SU-DHL-6 (cell line): Measurements from ENCODE around the gene DYNAP.
A peak's percentile ranks its signal among the peaks of the same experiment; 100 is the strongest.

ENCODE experiments used
- H2AFZ ChIP-seq: fragments of 200-600 bp; sonication (generic); 2 replicates; pipeline ENCODE4 v1.6.1; 2014; ENCODE audit warnings: low read depth, mild to moderate bottlenecking, moderate library complexity, mixed read lengths, antibody characterized with exemption, low read length; ENCODE audit not compliant: severe bottlenecking
- H3F3A ChIP-seq: fragments of 200-600 bp; shearing (Covaris generic); 2 replicates; pipeline ENCODE4 v1.6.0; 2016; ENCODE audit warnings: antibody characterized with exemption, mild to moderate bottlenecking; ENCODE audit not compliant: insufficient read depth
- H3K27ac ChIP-seq: fragments of 200-600 bp; sonication (generic); 2 replicates; pipeline ENCODE4 v1.5.1; 2016; ENCODE audit warnings: low read depth, mild to moderate bottlenecking, low read length, moderate library complexity, mixed read lengths
- H3K27me3 ChIP-seq: fragments of 200-600 bp; sonication (generic), shearing (Covaris generic); 2 replicates; pipeline ENCODE4 v1.6.0; 2014; ENCODE audit warnings: mild to moderate bottlenecking, low read length
- H3K36me3 ChIP-seq: fragments of 200-600 bp; sonication (generic); 2 replicates; pipeline ENCODE4 v1.6.1; 2014; ENCODE audit warnings: mild to moderate bottlenecking, low read length, mixed read lengths
- H3K4me2 ChIP-seq: fragments of 300-600, 200-600 bp; shearing (Covaris generic), sonication (generic); 2 replicates; pipeline ENCODE4 v1.6.0; 2014; ENCODE audit warnings: low read length, low read depth, mild to moderate bottlenecking; ENCODE audit not compliant: poor library complexity, severe bottlenecking
- H3K4me3 ChIP-seq: fragments of 200-600 bp; sonication (generic); 2 replicates; pipeline ENCODE4 v1.5.1; 2014; ENCODE audit warnings: antibody characterized with exemption, low read length, mild to moderate bottlenecking, mixed read lengths; ENCODE audit not compliant: insufficient read depth, poor library complexity, severe bottlenecking
- H3K79me2 ChIP-seq: fragments of 200-600 bp; sonication (generic); 2 replicates; pipeline ENCODE4 v1.6.1; 2014; ENCODE audit warnings: mild to moderate bottlenecking, low read length, moderate library complexity; ENCODE audit not compliant: insufficient read depth
- H3K9ac ChIP-seq: fragments of 200-600 bp; sonication (generic); 2 replicates; pipeline ENCODE4 v1.7.0; 2014; ENCODE audit warnings: mild to moderate bottlenecking, low read length
- H3K9me2 ChIP-seq: fragments of 200-600 bp; sonication (generic); replicated peaks from 2 replicates; pipeline ENCODE4 v1.6.1; 2014; ENCODE audit warnings: low read length; ENCODE audit not compliant: insufficient read depth
- H3K9me3 ChIP-seq: fragments of 200-600 bp; sonication (generic); 2 replicates; pipeline ENCODE4 v1.6.1; 2014; ENCODE audit warnings: low read length, mixed read lengths; ENCODE audit not compliant: insufficient read depth
- H4K20me1 ChIP-seq: fragments of 200-600 bp; sonication (generic); 2 replicates; pipeline ENCODE4 v1.6.1; 2014; ENCODE audit warnings: low read depth, mild to moderate bottlenecking, antibody characterized with exemption, low read length, moderate library complexity, mixed read lengths
- CTCF ChIP-seq: fragments of 200-600 bp; sonication (generic); IDR thresholded peaks from one replicate; pipeline ENCODE4 v1.5.1; 2017; ENCODE audit warnings: antibody characterized with exemption, mild to moderate bottlenecking, low read length, moderate library complexity; ENCODE audit not compliant: insufficient read depth, poor library complexity, severe bottlenecking
- EZH2phosphoT487 ChIP-seq: fragments of 200-600 bp; sonication (generic), shearing (Covaris generic); conservative IDR thresholded peaks from 2 replicates; pipeline ENCODE4 v1.6.1; 2018; ENCODE audit warnings: mild to moderate bottlenecking, antibody characterized with exemption, low read length, moderate library complexity, mixed read lengths

The DYNAP gene

DNA sequence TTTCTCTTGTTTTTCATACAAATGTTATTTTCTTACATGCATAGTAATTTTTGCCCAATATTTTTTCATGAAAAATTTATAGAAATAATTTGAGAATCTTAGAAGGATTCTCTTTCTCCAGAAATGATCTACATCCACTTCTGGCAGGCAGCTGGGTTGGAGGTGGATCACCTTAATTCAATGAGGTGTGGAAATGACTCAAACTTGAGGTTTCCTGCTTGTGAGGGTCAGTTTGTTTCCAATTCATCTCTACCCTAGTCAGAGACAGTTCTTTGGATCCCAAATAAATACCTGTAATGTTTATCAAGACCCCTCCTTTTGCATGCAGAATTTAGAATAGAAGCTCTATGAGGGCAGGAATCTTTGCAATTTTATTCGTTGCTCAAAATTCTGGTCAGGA, 35.0 kb upstream of the DYNAP start:
- Histone ChIP-seq H3K27me3 (no peaks in the 10 kb centered on the region), H3K4me3 (no peak overlapping the region)
- no peak for TF ChIP-seq CTCF
- TF ChIP-seq EZH2phosphoT487, result no peak

GRCh38 chr18:54557958-54558357, 33.1 kb upstream of the DYNAP start:
- Histone ChIP-seq H3K4me2 (no peak overlapping the region), H2AFZ (no peak overlapping the region), H3K27ac (no peak overlapping the region), H3K27me3 (no peaks in the 10 kb centered on the region), H3K4me3 (no peak overlapping the region), H3F3A (no peaks in the 10 kb centered on the region), H3K9ac (no peak overlapping the region), H3K36me3 (no peaks in the 10 kb centered on the region), H3K9me3 (no peaks in the 10 kb centered on the region), H4K20me1 (no peaks in the 10 kb centered on the region), H3K9me2 (no peaks in the 10 kb centered on the region), H3K79me2 (no peaks in the 10 kb centered on the region)
- no peak for TF ChIP-seq CTCF
- TF ChIP-seq EZH2phosphoT487, result no peak

More for the DNA sequence above, 35.0 kb upstream of the DYNAP start:
- no peak overlapping the region for H3K27ac ChIP-seq
- H3K9me3 ChIP-seq, result peaks cover 10% of the 10 kb centered on the region; the same call in 1 of the 2 replicates
- H3K9ac ChIP-seq, result no peak overlapping the region
- H3K9me2 ChIP-seq, result no peaks in the 10 kb centered on the region
- H4K20me1 ChIP-seq, result no peaks in the 10 kb centered on the region
- H3K36me3 ChIP-seq, result peaks cover 3% of the 10 kb centered on the region; the same call in 1 of the 2 replicates
- H2AFZ ChIP-seq, result no peak overlapping the region
- no peak overlapping the region for H3K4me2 ChIP-seq
- no peaks in the 10 kb centered on the region for H3K79me2 ChIP-seq
- H3F3A ChIP-seq, result no peaks in the 10 kb centered on the region

DNA sequence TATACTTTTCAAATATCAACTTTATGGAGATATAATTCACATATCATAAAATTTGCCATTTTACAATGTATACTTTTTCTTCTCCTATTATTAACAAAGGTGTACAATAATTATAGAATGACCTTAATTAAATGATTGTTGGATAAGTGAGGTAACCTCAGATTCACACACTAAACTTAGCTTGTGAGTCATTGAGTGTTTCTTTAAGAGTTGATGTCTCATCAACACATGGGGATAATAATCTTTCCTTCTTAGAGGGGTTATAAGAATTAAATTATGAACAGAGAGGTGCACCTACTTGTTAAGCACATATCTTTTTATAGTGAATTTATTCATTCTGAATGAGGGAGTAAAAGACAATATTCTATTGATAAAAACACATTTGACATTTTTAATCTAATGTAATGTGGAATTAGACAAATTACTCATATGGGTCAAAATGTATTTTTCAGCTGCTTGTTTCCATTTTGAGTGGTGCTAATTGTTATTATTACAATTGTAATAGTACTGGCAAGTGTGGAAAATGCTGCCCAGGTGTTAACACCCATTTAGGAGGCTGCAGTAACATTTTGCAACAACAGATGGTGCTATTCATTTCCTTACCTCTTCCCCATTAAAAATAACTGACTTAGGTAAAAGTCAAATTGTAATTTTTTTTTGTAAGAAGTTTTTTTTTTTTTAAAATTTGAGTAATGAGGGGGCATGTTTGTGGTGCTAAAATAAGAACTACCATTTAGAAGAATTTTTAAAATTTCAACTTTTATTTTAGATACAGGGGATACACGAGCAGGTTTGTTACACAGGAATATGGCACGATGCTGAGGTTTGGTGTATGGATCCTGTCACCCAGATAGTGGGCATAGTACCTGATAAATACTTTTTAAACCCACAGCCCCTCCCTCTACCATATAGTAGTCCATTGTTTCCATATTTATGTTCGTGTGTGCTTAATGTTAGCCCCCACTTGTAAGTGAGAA, 32.1 kb upstream of the DYNAP start:
- Histone ChIP-seq H3K27ac (no peak overlapping the region), H3F3A (no peaks in the 10 kb centered on the region), H3K4me2 (no peak overlapping the region), H3K36me3 (no peaks in the 10 kb centered on the region), H3K79me2 (no peaks in the 10 kb centered on the region), H2AFZ (no peak overlapping the region), H3K27me3 (no peaks in the 10 kb centered on the region), H3K9me3 (no peaks in the 10 kb centered on the region), H3K9ac (no peak overlapping the region), H4K20me1 (no peaks in the 10 kb centered on the region), H3K9me2 (no peaks in the 10 kb centered on the region), H3K4me3 (no peak overlapping the region)
- TF ChIP-seq EZH2phosphoT487, result no peak
- peak; percentile 80 for TF ChIP-seq CTCF
